GM18517 (cell line): ENCODE measurements around the gene REPS2.

Source experiments
- ATAC-seq: cut with Tn5 transposase; IDR thresholded peaks from one replicate; pipeline ENCODE4 v1.9.1; 2021; ENCODE audit warnings: mild to moderate bottlenecking, moderate library complexity; ENCODE audit not compliant: unreplicated experiment

The REPS2 gene

GRCh38 chrX:16997313-16997712, 50.9 kb downstream of the REPS2 start:
- no peak for ATAC-seq

DNA sequence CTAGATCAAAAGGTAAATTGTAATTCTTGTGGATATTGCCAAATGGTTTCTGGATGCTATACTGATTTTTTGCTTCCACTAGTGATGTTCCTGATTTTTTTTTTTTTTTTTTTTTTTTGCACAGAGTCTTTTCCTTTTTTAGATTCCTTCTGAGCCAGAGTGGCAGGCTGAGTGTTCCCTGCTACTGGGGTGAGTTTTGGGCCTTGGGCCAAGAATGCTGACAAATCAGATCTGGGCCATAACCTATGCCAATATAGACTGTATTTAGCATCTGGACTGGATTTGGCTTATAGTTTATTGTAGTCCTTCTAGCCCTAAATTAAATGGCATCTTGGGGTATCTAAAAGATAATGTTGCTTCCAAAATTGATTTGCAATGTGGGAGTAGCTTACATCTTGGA, 52.8 kb downstream of the REPS2 start:
- ATAC-seq, result no peak

- no peak for ATAC-seq
Measured at GRCh38 chrX:17000751-17001150, 54.3 kb downstream of the REPS2 start.

- no peak for ATAC-seq
Measured at GRCh38 chrX:17005712-17006368, 59.4 kb downstream of the REPS2 start.

DNA sequence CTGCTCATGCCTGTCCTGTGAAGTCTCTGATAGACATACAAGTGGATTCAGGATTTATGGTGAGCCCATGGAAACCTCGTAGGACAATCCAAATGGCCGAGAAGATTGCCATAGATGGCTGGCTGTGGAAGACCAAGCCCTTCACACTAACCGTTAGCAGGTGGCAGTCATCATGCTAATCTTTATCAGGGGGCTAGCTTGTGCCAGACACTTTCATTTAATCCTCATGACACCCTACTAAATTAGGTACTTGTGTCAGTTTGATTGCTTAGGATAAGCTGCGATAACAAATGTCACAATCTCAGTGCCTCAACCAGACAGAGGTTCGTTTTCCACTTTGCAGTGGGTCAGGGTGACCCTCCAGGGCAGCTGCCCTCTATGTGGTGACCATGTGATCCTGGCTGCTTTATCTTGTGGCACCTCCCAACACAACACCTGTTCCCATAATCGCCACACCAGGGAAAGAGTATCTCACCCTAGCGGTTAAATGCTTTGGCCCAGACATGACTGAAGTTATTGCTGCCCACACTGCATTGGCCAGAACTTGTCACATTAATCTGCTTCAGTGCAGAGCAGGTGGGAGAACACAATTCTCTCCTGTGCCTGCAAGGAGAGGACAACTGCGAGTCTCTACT, 60.8 kb downstream of the REPS2 start:
- ATAC-seq, result no peak

GRCh38 chrX:17009856-17010625, 63.6 kb downstream of the REPS2 start:
- ATAC-seq, result no peak

- no peak for ATAC-seq
Measured at GRCh38 chrX:17012465-17012864, 66.0 kb downstream of the REPS2 start.

GRCh38 chrX:17014216-17014615, 67.8 kb downstream of the REPS2 start:
- no peak for ATAC-seq

- ATAC-seq, result no peak
Measured at GRCh38 chrX:17017134-17017533, 70.7 kb downstream of the REPS2 start.

- no peak for ATAC-seq
Measured at GRCh38 chrX:17020356-17020755, 73.9 kb downstream of the REPS2 start.

- ATAC-seq, result no peak
Measured at GRCh38 chrX:17020851-17021821, 74.7 kb downstream of the REPS2 start.

GRCh38 chrX:17021851-17022604, 75.6 kb downstream of the REPS2 start:
- ATAC-seq, result no peak

- ATAC-seq, result no peak
Measured at GRCh38 chrX:17023661-17024060, 77.2 kb downstream of the REPS2 start.

DNA sequence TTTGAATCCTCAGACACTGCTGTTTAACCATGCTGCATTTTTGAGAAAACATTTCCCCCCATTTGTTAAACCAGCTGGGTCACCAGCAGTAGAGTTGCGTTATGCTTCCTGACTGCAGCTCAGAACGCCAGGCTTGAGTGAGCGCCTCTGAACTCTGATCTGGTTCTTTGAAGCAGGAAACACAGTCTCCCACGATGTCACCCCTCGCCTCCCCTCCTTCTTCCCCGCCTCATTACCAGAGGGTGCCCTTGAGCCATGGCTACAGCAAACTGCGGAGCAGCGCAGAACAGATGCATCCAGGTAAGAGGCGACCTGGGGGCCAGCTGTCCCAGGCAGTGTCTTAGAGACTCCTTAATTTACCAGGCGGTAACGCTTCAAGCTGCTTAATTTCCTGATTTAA, 78.4 kb downstream of the REPS2 start:
- ATAC-seq, result no peak

DNA sequence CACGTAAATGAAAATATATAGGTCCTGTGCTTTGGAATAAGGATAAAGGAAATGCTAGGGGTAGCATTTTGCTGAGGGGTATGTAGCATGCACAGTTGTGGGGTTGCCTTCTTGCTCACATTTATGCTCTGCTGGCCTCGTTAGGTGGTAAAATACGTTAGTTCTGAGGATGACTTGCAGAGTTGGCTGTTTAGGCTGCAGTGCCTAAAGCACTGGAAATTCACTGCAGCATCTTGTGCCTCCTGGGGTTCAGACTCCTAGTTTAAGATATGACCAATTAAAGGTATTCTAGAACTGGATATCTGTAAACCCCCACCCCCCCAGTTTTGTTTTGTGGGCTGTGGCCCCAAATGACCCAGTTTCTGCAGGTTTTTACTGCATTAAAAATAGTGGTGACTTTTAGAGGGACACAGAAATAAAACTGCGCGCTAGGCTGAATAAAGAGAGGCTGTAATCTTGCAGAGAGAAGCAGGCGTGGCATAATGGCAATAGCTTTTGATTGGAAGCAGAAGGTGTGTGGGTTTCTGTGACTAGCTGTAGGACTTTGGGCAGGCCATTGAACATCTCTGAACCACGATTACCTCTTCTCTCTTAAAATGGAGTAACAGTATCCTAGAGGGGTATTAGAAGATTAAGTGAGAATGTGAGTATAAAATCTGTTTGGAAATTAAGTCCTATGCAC, 79.3 kb downstream of the REPS2 start:
- ATAC-seq, result no peak

- no peak for ATAC-seq
Measured at GRCh38 chrX:17027931-17028330, 81.5 kb downstream of the REPS2 start.

DNA sequence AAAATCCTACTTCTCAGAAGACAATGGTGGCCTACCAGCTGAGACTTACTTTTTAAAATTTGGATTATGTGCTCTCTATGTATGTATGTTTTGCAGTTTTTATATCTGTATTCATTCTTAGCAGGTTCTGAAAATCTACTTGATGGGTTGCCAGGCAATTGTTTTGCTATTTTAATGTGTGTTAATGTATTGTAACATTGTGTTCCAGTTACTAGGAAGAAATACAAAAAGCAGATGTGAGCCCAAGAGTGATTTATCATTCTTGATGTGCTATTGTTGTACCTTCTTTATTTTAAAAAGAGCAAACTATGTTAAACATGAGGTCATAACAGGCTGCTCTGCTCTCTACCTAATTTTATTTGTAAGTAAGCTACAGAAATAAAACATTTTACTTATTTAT, 81.9 kb downstream of the REPS2 start:
- no peak for ATAC-seq

DNA sequence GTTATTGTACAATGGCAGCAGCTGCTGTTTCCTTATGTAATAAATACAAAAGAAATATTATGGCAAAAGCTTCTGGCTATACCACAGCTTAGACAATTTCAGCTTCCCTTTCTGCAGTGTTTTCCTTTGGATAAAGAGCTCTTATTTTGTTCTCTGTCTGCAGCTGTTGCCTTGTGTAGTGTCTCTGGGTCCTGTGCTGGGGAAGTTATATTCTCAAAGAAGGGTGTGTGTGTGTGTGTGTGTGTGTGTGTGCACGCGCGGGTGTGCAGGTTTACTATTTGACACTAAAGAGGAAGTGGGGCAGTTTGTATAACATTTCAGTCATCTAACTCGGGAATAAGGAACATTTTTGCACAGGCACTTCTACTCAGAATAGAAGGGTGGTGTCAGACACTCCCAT, 83.6 kb downstream of the REPS2 start:
- no peak for ATAC-seq

- ATAC-seq, result no peak
Measured at GRCh38 chrX:17030580-17031270, 84.3 kb downstream of the REPS2 start.
